ENCODE measurements around the gene XPR1.

GRCh38 chr1:180793451-180793850 is 161.6 kb downstream of the XPR1 start:
- TF ChIP-seq CTCF (IDR thresholded peaks at IDR 0.05; ENCODE audit: insufficient read depth, low read length, poor library complexity, severe bottlenecking) = no peak
- TF ChIP-seq EZH2phosphoT487 (conservative IDR thresholded peaks at IDR 0.05; ENCODE audit: low read length) = no peak
